ENCODE data around the gene MPST. TPM values are rescaled to one million over a fixed set of nuclear protein-coding genes. Genes with fewer than 3 reads are reported as not detected.

MPST gene
- total RNA-seq, 1 donor from 2014 or later, result 101 TPM

DNA sequence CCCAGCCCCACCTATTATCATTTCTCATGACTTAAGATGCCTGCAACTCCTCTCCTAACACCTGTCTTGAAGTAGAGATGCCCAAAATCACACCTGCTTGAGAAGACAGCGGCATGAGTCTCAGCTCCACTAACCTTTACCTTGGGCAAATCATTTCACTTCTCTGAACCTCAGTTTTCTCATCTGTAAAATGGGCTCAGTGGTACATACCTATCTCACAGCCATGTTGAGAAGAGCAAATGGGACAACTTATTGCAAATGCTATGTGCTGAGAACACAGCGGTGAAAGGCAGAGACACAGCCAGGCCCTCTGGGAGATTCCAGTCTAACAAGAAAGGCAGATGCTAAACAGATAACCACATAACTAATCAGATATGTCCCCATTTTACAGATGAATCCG, 8.1 kb upstream of the MPST start:
- H3K4me3 Mint-ChIP-seq (ENCODE audit: low read depth), result no peak overlapping the region
- no peaks in the 10 kb centered on the region for H3K9me3 Mint-ChIP-seq (ENCODE audit: low read depth)
- TF ChIP-seq CTCF (IDR thresholded peaks at IDR 0.05; ENCODE audit: unreplicated experiment), result no peak
- H3K4me1 Mint-ChIP-seq (ENCODE audit: low read depth), result peaks cover 9% of the 10 kb centered on the region
- peaks cover 12% of the 10 kb centered on the region for H3K27me3 Mint-ChIP-seq
- H3K36me3 Mint-ChIP-seq (ENCODE audit: insufficient read depth), result peaks cover 1% of the 10 kb centered on the region
- H3K27ac Mint-ChIP-seq, result no peak overlapping the region
- DNase-seq (ENCODE audit: low spot score, unreplicated experiment), result no peak

DNA sequence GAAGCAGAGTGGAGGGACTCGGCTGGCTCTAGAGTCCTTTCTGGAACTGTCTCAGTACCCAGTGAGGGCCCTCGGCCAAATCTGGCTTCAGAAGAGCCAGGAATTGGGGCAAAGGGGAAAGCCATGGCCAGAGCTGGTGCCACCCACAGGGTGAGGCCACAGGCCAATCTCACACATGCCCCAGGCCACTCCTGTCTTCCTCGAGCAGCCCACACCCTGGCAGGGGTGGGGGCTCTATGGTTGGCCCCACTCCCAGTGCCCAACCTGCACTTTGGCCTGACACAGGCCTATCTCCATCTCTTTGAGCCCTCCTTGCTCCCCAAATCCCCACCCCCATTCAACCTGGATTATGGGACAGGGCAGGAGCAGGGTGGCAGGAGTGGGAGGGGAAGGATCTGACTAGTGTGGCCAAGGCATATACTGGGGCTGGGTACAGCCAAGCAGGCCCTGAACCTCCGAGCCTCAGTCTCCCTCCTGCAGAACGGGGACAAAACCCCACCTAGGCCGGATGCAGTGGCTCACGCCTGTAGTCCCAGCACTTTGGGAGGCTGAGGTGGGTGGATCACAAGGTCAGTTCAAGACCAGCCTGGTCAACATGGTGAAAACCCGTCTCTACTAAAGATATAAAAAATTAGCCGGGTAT, 7.2 kb upstream of the MPST start:
- TF ChIP-seq CTCF (IDR thresholded peaks at IDR 0.05; ENCODE audit: unreplicated experiment), result no peak
- peaks cover 7% of the 10 kb centered on the region for H3K27me3 Mint-ChIP-seq
- DNase-seq (ENCODE audit: low spot score, unreplicated experiment), result no peak
- no peak overlapping the region for H3K4me3 Mint-ChIP-seq (ENCODE audit: low read depth)
- no peak overlapping the region for H3K27ac Mint-ChIP-seq
- peaks cover 9% of the 10 kb centered on the region for H3K4me1 Mint-ChIP-seq (ENCODE audit: low read depth)
- H3K36me3 Mint-ChIP-seq (ENCODE audit: insufficient read depth), result peaks cover 4% of the 10 kb centered on the region
- no peaks in the 10 kb centered on the region for H3K9me3 Mint-ChIP-seq (ENCODE audit: low read depth)

DNA sequence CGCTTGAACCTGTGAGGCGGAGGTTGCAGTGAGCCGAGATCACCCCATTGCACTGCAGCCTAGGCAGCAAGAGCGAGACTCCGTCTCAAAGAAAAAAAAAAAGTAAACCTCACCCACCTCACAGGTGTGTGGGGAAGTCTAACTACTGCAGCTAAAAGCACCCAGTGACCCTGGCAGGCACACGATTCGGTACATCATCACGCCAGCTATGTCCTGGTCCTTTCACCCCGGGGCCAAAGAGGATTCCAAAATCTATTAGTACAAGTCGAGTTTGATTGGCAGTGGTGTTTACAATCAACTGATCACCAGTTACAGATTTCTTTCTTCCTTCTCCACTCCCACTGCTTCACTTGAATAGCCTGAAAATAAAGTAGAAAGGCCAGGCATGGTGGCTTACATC, 6.6 kb upstream of the MPST start:
- TF ChIP-seq CTCF (IDR thresholded peaks at IDR 0.05; ENCODE audit: unreplicated experiment), result no peak
- H3K36me3 Mint-ChIP-seq (ENCODE audit: insufficient read depth), result peaks cover 4% of the 10 kb centered on the region
- peaks cover 5% of the 10 kb centered on the region for H3K27me3 Mint-ChIP-seq
- no peak overlapping the region for H3K27ac Mint-ChIP-seq
- no peak overlapping the region for H3K4me3 Mint-ChIP-seq (ENCODE audit: low read depth)
- DNase-seq (ENCODE audit: low spot score, unreplicated experiment), result no peak
- no peaks in the 10 kb centered on the region for H3K9me3 Mint-ChIP-seq (ENCODE audit: low read depth)
- H3K4me1 Mint-ChIP-seq (ENCODE audit: low read depth), result peaks cover 13% of the 10 kb centered on the region

- no peaks in the 10 kb centered on the region for H3K9me3 Mint-ChIP-seq (ENCODE audit: low read depth)
- H3K36me3 Mint-ChIP-seq (ENCODE audit: insufficient read depth), result peaks cover 4% of the 10 kb centered on the region
- no peak for DNase-seq (ENCODE audit: low spot score, unreplicated experiment)
- H3K27ac Mint-ChIP-seq, result no peak overlapping the region
- peaks cover 15% of the 10 kb centered on the region for H3K4me1 Mint-ChIP-seq (ENCODE audit: low read depth)
- TF ChIP-seq CTCF (IDR thresholded peaks at IDR 0.05; ENCODE audit: unreplicated experiment), result no peak
- H3K27me3 Mint-ChIP-seq, result no peaks in the 10 kb centered on the region
- H3K4me3 Mint-ChIP-seq (ENCODE audit: low read depth), result no peak overlapping the region
Measured at GRCh38 chr22:37014415-37014806, 5.1 kb upstream of the MPST start.

- no peaks in the 10 kb centered on the region for H3K27me3 Mint-ChIP-seq
- H3K4me1 Mint-ChIP-seq (ENCODE audit: low read depth), result peaks cover 15% of the 10 kb centered on the region
- no peak for TF ChIP-seq CTCF (IDR thresholded peaks at IDR 0.05; ENCODE audit: unreplicated experiment)
- peak overlapping the region; percentile 40 for H3K27ac Mint-ChIP-seq
- DNase-seq (ENCODE audit: low spot score, unreplicated experiment), result no peak
- no peaks in the 10 kb centered on the region for H3K9me3 Mint-ChIP-seq (ENCODE audit: low read depth)
- peak overlapping the region; percentile 52 for H3K4me3 Mint-ChIP-seq (ENCODE audit: low read depth)
- H3K36me3 Mint-ChIP-seq (ENCODE audit: insufficient read depth), result peaks cover 4% of the 10 kb centered on the region
Measured at GRCh38 chr22:37014835-37015586, 4.5 kb upstream of the MPST start.
